Endometrial microvascular endothelial cells (primary cell): Measurements from ENCODE around the gene DOCK1. TPM values are rescaled to one million over a fixed set of nuclear protein-coding genes. Genes with fewer than 3 reads are reported as not detected.

Experiments
- in situ Hi-C: cut with HindIII; loops from 2 replicates; pipeline ENCODE4 v1.10.0; 2017; ENCODE audit warnings: low sequenced_read_pairs, low pct_unique_long_range_greater_than_20kb; ENCODE audit errors: inconsistent ontology term
- total RNA-seq: library from RNA; depleted of rRNA; stranded (reverse); fragments of >200 nt; gene quantifications from one replicate; pipeline ENCODE4 v1.2.3, GENCODE V29; 2015; ENCODE audit errors: inconsistent ontology term

Gene DOCK1
- total RNA-seq, 1 donor from 2014 or later = 38.1 TPM

- in situ Hi-C loops = no loop called here
These were observed 64.1 kb downstream of the DOCK1 start for GRCh38 chr10:126969310-126969709.

- in situ Hi-C loops = no loop called here
These were observed 67.6 kb downstream of the DOCK1 start for GRCh38 chr10:126972635-126973414.

- in situ Hi-C loops = no loop called here
These were observed 70.0 kb downstream of the DOCK1 start for GRCh38 chr10:126975221-126975620.

GRCh38 chr10:126977216-126977615, 72.0 kb downstream of the DOCK1 start:
- in situ Hi-C loops = no loop called here

- in situ Hi-C loops = no loop called here
These were observed 74.1 kb downstream of the DOCK1 start for GRCh38 chr10:126979311-126979710.

- in situ Hi-C loops = no loop called here
These were observed 88.0 kb downstream of the DOCK1 start for GRCh38 chr10:126993208-126993607.

- in situ Hi-C loops = no loop called here
These were observed 92.8 kb downstream of the DOCK1 start for GRCh38 chr10:126997801-126998590.

- in situ Hi-C loops = no loop called here
These were observed 95.4 kb downstream of the DOCK1 start for GRCh38 chr10:127000598-127000997.

GRCh38 chr10:127003032-127003685, 97.9 kb downstream of the DOCK1 start:
- in situ Hi-C loops = no loop called here

- in situ Hi-C loops = no loop called here
These were observed 101.2 kb downstream of the DOCK1 start for GRCh38 chr10:127006453-127006852.

GRCh38 chr10:127009366-127009765, 104.1 kb downstream of the DOCK1 start:
- in situ Hi-C loops = no loop called here

GRCh38 chr10:127011174-127011573, 105.9 kb downstream of the DOCK1 start:
- in situ Hi-C loops = no loop called here

- in situ Hi-C loops = no loop called here
These were observed 107.0 kb downstream of the DOCK1 start for GRCh38 chr10:127012071-127012768.

GRCh38 chr10:127012769-127013152, 107.5 kb downstream of the DOCK1 start:
- in situ Hi-C loops = no loop called here

- in situ Hi-C loops = no loop called here
These were observed 108.0 kb downstream of the DOCK1 start for GRCh38 chr10:127013211-127013656.

GRCh38 chr10:127013691-127014473, 108.7 kb downstream of the DOCK1 start:
- in situ Hi-C loops = no loop called here

- in situ Hi-C loops = no loop called here
These were observed 109.4 kb downstream of the DOCK1 start for GRCh38 chr10:127014671-127015070.

GRCh38 chr10:127015373-127015772, 110.1 kb downstream of the DOCK1 start:
- in situ Hi-C loops = no loop called here
